GM19438 (cell line): Measurements from ENCODE around the gene SLC35G6.
"Not testable (repeated sequence)": the region's sequence is repeated elsewhere in the genome, so short reads cannot be mapped to it uniquely, and the experiment has no call there.

Source experiments
- ATAC-seq: cut with Tn5 transposase; IDR thresholded peaks from one replicate; pipeline ENCODE4 v1.9.1; 2021; ENCODE audit warnings: low read depth; ENCODE audit not compliant: unreplicated experiment

Gene SLC35G6

DNA sequence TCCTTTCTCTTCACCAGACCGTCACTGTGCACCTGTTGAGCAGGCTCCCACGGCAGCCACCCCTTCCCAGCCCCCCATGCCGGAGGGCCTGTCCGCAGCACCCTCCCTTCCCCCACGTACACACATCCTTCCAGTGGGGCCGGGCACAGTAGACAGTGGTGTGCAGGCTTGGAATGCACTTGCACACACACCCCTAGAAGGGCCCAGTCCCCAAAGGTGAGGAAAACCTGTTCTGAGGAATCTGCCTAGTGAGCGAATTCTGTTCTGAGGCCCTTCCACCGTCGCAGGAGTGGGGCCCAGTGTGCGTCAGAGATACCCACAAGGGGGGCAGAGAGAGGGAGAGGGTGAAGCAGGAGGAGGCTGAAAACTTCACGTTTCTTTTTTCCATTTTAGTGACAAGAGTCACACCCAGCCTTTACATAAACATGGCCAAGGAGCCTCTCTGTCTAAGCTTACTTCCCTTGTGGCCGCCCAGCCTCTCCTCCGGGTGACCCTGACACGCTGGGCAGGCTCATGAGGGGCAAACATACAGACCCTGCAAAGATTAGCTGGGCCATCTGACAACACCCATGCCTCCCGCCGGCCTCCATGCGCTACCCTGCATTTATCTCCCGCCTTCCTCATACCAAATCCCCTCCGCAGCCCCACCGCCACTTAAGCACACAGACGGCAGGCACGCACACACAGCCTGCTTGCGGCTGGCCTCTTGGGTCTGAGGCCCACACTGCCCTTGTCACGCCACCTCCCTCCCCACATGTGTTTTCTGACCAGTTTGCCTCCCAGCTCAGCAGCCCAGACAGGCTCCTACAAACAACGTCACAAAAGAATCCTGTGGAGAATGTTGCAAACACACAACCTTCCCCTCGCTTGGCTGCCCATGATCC is 3.6 kb upstream of the SLC35G6 start:
- no peak for ATAC-seq

DNA sequence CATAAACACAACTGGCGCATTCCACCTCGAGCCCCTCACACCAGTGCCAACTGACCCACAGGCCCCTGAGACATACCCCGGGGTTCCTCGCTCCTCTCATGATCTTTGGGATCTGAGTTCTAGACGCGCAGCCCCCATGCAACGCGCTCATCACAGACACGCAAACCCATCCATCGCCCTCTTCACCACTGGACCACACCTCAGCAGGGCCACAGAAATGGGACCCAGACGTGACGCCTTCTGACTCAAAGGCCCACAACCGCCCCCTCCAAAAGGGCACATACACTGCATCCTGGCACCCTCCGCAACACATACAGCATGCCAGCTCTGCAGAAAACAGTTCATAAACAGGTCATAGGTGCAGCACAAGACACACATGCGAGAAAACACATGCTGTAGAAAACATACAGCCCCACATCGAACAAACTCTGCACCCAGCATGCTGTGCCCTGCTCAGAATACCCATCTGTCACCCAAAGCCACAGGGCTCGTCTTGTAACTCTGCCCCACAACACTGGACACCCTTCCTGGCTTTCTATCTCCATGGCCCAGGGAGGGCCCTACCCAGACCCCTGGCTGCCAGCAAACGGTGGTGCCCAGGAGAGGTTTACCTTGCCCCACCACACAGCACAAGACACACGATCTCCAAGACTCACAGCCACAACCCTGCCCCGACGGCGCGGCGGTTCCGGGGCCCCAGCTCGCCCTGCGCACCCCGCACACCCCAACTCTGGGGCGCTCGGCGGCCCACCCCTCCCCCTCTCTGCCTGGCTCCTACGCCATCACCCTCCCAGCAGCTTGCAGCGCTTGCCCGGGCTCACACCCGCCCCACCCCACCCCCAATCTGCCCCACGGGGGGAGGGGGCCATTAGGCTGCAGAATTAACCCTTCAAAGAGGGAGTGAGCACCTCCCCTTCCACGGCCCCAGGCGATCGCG is 2.7 kb upstream of the SLC35G6 start:
- no peak for ATAC-seq

DNA sequence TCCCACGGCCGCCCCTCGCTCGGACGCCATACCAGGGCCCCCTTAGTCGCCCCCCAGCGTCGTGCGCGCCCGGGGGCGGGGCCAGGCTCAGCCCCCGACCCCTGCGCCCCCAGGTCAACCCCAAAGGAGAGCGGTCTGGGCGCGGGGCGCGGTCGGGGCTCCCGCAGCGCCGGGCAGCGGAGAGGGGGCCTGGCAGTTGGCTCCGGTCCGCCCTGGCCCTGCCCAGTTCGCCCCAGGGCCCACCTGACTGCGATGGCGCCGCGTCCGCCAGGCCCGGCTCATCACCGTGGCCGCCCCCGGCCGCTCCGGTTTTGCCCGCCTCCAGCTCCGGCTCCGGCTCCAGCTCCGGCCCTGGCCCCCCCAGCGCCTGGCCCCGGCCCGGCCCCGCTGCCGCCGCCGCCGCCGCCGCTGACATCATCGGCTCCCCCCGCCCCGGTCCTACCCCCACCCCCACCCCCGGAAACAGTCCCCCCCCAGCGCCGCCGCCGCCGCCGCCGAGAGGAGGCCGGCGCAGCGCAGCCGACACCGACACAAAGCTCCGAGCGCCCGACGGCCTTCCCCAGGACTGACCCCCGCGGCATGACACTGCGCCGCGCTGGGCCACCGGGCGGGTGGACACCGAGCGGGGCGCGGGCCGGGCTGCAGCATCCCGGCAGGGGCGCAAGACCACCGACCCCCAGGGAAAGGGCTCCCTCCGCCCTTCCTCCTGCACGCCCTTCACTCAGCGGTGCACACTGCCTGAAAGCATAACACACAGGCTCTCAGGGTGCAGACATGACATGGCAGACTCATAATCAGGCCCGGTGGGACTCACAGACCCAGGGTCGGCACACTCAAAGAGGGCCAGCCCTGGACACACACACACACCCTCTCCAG is 1.8 kb upstream of the SLC35G6 start, which contains the start of gene ZBTB4:
TSS of gene ZBTB4 (minus strand) at position 419 of the 876 bp plus-strand sequence. CDS start 12,830 bp downstream, outside the sequence.
- no peak for ATAC-seq

DNA sequence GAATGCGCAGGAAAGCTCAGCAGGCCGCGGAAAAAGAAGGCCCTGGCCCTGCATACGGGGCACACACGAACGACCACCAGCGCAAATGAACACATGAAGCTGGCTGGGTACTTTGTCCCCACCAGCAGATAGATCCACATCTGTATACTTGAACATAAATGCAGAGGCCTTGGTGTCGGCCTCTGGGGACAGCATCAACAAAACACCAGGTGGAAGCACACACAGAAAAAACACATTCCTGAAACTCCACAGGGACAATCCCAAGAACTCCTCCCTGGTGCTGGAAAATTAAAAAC is 1.2 kb upstream of the SLC35G6 start:
- ATAC-seq, result no peak

DNA sequence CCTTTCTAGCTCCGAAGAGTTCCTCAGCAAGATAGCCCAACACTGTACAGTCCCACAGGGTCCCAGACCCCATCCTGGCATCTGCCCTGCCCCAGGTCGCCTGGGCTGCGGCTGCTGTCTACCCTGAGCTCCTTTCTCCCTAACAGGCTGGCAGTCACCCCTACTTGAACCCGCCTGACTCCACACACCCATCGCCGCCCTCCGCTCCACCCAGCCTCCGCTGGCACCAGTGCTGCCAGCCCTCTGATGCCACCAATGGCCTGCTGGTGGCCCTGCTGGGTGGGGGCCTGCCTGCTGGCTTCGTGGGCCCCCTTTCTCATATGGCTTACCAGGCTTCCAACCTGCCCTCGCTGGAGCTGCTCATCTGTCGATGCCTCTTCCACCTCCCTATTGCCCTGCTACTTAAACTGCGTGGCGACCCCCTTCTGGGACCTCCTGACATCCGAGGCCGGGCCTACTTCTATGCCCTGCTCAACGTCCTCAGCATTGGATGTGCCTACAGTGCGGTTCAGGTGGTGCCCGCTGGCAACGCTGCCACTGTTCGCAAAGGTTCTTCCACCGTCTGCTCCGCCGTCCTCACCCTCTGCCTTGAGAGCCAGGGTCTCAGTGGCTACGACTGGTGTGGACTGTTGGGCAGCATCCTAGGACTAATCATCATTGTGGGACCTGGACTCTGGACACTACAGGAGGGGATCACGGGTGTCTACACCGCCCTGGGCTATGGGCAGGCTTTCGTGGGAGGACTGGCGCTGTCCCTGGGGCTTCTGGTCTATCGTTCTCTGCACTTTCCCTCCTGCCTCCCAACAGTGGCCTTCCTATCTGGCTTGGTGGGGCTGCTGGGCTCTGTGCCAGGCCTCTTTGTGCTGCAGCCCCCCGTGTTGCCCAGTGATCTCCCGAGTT is 846 bp downstream of the SLC35G6 start:
- ATAC-seq, result not testable (repeated sequence)

DNA sequence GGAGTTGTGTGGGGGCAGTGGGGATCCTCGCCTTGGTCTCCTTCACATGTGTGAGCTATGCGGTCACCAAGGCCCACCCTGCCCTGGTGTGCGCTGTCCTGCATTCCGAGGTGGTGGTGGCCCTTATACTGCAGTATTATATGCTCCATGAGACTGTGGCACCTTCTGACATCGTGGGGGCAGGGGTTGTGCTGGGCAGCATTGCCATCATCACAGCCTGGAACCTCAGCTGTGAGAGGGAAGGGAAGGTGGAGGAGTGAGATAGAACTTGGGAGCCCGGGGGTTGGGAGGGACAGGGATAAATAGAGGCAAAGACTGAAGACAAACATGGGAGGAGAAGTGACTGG is 1.5 kb downstream of the SLC35G6 start:
- ATAC-seq, result not testable (repeated sequence)

DNA sequence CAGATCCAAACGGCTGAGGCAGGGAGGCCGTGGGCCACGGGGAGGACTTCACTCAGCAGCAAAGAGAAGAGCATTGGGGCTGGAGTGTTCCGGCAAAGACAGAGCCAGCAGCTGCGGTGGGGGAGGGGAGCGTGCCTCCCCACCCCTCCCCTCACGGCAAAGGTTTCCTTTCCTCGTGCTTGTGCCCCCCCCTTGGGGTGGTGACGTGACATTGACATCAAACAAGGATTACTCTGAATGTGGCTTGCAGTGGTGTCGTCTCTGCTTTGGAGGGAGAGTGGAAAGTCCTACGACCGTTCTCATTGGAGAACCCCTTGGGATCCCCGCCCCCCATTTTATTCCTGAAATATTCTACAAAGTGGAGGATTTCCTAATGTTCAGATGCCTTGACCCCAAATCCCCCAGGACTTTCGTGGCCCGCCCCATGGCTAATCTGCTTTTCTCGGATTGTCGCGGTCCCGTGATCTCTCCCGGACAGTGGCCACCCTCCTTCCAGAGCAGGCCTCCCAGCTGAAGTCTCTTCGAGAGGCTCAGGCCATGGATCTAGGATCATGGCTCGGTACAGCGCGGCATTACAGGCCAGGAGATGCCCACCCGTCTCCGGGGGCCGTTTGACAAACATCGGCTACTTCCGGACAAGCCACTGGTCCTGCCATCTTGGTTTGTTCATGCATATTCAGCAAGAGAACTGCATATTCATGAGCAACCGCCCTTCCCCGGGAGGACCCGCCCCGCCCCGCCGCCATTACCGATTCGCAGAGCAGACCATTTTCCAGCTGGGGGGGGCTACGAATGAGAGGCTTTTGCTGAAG is 2.2 kb downstream of the SLC35G6 start:
- ATAC-seq, result peak; percentile 30

DNA sequence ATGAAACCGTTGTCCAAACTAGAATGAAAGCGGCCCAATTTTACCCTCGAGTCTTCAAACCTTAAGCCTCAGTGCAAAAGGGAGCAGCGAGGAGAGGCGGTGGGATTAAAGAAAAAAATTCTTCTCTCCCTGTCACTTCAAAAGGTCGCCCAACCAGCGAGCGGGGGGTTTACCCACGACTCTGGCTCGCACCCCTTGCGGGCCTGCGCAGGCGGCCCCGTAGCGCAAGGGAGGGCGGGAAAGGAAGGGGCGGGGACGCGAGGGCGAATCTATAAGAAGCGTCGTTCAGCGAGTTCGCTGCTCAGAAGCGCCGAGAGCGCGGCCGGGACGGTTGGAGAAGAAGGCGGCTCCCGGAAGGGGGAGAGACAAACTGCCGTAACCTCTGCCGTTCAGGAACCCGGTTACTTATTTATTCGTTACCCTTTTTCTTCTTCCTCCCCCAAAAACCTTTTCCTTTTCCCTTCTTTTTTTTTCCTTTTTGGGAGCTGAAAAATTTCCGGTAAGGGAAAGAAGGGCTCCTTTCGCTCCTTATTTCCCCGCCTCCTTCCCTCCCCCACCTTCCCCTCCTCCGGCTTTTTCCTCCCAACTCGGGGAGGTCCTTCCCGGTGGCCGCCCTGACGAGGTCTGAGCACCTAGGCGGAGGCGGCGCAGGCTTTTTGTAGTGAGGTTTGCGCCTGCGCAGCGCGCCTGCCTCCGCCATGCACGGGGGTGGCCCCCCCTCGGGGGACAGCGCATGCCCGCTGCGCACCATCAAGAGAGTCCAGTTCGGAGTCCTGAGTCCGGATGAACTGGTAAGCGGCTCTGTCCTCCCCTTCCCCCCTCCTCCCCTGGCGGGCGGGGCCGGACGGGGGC is 3.0 kb downstream of the SLC35G6 start, which contains the start of gene POLR2A:
TSS of gene POLR2A (plus strand) at position 300 of the 852 bp plus-strand sequence.
- peak; percentile 54 for ATAC-seq

DNA sequence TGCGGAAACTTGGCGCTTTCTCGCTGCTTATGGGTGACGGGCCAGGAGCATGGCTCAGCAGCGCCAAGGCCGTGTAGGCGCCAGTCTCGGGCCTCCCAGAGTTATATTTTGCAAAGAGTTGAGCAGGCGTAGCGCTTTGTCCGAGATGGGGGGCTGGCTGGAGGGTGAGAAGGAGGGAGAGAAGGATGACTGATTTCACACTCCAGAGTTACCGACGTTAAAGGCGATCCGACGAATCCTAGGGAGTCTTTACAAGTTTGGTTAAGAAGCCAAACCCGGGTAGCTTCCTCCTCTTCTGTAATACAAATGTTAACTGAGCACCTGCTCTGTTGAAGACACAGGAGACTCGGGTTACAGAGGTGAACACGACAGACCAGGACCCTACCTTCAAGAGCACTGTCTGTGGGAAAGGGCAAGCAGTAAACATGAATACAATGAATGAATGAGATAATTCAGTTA is 3.7 kb downstream of the SLC35G6 start:
- no peak for ATAC-seq

DNA sequence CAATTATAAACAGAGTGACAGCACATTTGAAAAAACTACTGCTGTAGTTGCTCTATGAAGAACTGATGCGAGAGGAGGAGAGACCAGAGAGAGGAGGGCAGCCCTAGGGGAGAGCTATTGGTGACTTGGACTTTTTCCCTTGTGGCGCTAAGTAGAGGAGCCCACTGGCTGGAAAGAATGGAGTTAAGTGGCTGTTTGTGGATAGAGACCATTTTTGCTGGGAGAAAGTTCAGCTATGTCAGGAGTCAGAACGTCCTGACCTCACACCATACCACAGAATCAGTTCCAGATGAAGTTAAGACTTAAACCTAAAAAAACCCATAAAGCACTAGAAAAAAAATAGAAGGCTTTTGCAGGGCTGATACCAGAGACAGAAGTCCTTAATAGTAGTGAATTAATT is 4.9 kb downstream of the SLC35G6 start:
- no peak for ATAC-seq

DNA sequence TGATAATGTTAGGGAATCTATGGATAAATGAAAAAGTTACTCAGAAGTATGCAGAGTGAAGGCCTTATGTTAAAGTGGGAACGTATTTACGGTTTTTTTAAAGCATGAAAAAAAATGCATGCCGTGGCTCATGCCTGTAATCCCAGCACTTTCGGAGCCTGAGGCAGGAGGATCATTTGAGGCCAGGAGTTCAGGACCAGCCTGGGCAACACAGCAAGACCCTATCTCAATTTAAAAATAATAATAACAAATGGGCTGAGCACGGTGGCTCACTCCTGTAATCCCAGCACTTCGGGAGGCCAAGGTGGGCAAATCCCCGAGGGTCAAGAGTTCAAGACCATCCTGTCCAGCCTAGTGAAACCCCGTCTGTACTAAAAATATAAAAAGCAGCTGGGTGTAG is 8.9 kb downstream of the SLC35G6 start:
- no peak for ATAC-seq

DNA sequence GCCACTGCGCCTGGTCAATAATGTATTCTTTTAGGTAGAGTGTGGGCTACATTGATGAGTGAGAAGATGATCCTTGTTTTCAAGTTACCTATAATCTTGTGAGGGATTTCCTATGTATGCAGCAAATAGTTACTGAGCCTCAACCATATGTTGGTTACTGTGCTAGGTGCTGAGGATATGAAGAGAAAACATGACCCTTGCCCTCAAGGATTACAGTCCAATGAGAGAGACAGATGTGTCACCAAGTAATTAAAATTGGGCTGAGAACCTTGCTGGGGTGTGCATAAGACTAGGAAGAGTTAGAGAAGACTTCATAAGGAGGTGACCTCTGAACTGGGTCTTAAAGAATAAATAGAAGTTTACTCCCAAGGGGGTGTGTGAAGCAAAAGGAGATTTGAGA is 10.3 kb downstream of the SLC35G6 start:
- ATAC-seq, result no peak

DNA sequence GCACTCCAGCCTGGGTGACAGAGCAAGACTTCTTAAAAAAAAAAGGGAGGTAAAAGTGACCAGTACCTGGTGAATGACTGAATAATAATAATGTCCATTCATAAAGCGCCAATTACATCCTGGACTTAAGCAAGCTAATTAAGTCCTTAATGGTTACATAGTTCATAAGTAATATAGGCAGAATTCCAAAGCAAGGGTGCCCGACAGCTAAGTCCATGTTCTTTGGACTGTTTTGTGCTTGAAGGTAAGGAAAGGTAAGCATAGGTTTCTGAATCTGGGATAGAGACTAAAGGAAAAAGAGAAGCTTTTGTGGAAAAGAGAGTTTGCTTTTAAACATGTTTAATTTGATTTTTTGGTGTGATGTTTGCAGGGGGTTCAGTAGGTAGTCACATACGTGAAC is 12.7 kb downstream of the SLC35G6 start:
- no peak for ATAC-seq

DNA sequence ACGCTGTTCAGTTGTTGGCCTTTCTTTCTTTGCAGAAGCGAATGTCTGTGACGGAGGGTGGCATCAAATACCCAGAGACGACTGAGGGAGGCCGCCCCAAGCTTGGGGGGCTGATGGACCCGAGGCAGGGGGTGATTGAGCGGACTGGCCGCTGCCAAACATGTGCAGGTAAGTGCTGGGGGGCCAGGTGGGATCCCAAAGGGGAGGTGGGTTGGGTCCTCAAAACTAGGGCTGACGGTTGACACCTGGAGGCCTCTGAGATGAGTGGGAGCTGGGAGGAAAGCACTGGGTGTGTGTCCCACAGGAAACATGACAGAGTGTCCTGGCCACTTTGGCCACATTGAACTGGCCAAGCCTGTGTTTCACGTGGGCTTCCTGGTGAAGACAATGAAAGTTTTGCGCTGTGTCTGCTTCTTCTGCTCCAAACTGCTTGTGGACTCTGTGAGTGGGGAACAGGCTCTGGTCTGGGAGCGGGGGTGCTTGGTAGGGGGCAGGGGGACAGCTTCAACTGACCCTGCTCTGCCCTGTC is 14.7 kb downstream of the SLC35G6 start:
- no peak for ATAC-seq

DNA sequence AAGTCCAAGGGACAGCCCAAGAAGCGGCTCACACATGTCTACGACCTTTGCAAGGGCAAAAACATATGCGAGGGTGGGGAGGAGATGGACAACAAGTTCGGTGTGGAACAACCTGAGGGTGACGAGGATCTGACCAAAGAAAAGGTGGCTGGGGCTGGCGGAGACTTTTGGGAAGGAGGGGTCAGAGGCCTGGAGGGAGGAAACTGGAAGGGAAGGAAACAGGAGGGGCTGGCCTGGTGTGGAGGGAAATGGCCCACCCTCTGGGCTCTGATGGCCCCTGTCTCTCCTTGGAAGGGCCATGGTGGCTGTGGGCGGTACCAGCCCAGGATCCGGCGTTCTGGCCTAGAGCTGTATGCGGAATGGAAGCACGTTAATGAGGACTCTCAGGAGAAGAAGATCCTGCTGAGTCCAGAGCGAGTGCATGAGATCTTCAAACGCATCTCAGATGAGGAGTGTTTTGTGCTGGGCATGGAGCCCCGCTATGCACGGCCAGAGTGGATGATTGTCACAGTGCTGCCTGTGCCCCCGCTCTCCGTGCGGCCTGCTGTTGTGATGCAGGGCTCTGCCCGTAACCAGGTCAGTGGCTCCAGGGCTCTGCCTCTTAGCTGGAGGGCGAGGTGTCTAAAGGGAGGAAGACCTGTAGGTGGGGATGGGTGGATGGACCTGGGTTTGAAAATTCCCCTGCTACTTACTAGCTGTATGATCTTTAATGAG is 15.4 kb downstream of the SLC35G6 start:
- ATAC-seq, result no peak

DNA sequence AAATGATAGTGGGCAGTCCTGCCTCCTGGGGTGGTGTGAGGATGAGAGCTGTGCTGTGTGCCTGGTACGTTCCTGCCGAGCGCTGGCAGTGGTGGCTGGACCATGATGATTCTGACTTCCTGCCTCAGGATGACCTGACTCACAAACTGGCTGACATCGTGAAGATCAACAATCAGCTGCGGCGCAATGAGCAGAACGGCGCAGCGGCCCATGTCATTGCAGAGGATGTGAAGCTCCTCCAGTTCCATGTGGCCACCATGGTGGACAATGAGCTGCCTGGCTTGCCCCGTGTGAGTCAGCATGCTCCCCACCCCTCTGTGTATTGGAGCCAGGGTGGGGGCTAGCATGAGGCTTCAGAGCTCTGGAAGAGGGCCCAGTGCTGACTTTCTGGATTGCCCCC is 16.0 kb downstream of the SLC35G6 start:
- ATAC-seq, result no peak

DNA sequence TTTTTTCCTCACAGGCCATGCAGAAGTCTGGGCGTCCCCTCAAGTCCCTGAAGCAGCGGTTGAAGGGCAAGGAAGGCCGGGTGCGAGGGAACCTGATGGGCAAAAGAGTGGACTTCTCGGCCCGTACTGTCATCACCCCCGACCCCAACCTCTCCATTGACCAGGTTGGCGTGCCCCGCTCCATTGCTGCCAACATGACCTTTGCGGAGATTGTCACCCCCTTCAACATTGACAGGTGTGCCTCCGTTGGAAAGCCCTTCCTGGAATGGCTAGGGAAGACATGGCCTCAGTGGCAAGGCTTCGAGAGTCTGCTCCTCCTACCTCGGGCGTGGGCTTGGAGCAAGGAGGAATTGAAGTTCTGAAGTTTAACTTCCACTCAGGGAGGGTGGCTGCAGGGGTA is 16.4 kb downstream of the SLC35G6 start:
- no peak for ATAC-seq
